ENCODE results near the gene SLC7A1.

The SLC7A1 gene

GRCh38 chr13:29484796-29485195 is 110.7 kb downstream of the SLC7A1 start:
- DNase-seq: no peak

GRCh38 chr13:29484236-29484635 is 111.3 kb downstream of the SLC7A1 start:
- no peak for DNase-seq

GRCh38 chr13:29483623-29484022 is 111.9 kb downstream of the SLC7A1 start:
- DNase-seq: no peak

GRCh38 chr13:29483211-29483610 is 112.3 kb downstream of the SLC7A1 start:
- DNase-seq: no peak

- DNase-seq: no peak
These were observed 113.0 kb downstream of the SLC7A1 start for GRCh38 chr13:29482504-29482903.

GRCh38 chr13:29481603-29482002 is 113.9 kb downstream of the SLC7A1 start:
- no peak for DNase-seq

GRCh38 chr13:29480893-29481525 is 114.5 kb downstream of the SLC7A1 start:
- no peak for DNase-seq

GRCh38 chr13:29479716-29480492 is 115.6 kb downstream of the SLC7A1 start:
- no peak for DNase-seq

- DNase-seq: no peak
These were observed 119.4 kb downstream of the SLC7A1 start for GRCh38 chr13:29476046-29476445.

GRCh38 chr13:29474991-29475390 is 120.5 kb downstream of the SLC7A1 start:
- DNase-seq: no peak

GRCh38 chr13:29473166-29473565 is 122.3 kb downstream of the SLC7A1 start:
- DNase-seq: no peak

GRCh38 chr13:29472332-29472961 is 123.0 kb downstream of the SLC7A1 start:
- peak; percentile 31 for DNase-seq

GRCh38 chr13:29471551-29471950 is 123.9 kb downstream of the SLC7A1 start:
- no peak for DNase-seq

- no peak for DNase-seq
These were observed 129.7 kb downstream of the SLC7A1 start for GRCh38 chr13:29465741-29466293.

- no peak for DNase-seq
These were observed 131.3 kb downstream of the SLC7A1 start for GRCh38 chr13:29464105-29464679.

GRCh38 chr13:29459813-29460355 is 135.6 kb downstream of the SLC7A1 start:
- no peak for DNase-seq
